SK-N-SH treated with all-trans-retinoic acid at 6 μM for 48 hours (cell line): ENCODE measurements around the gene PROM1.

Source experiments
- ATAC-seq: fragments of 200-7000 bp; cut with Tn5 transposase; 3 replicates; pipeline ENCODE4 v1.9.1; 2020; ENCODE audit warnings: mild to moderate bottlenecking, moderate library complexity
- ARNTL ChIP-seq: fragments of 450-650 bp; formaldehyde crosslinking; IDR thresholded peaks from 2 replicates; pipeline ENCODE4 v1.5.0; 2020; ENCODE audit warnings: low read depth, mild to moderate bottlenecking, moderate library complexity, borderline replicate concordance
- BACH2 ChIP-seq: fragments of 250-450 bp; sonication (Bioruptor Pico); IDR thresholded peaks from 2 replicates; pipeline ENCODE4 v1.9.0; 2021; ENCODE audit warnings: mild to moderate bottlenecking, borderline replicate concordance
- CREB5 ChIP-seq: fragments of 250-450 bp; sonication (Bioruptor Pico); IDR thresholded peaks from 2 replicates; pipeline ENCODE4 v1.5.1; 2020; ENCODE audit warnings: low read depth, mild to moderate bottlenecking, moderate library complexity
- CSDC2 ChIP-seq: fragments of 250-450 bp; sonication (Bioruptor Pico); IDR thresholded peaks from 2 replicates; pipeline ENCODE4 v1.5.0; 2020; ENCODE audit warnings: mild to moderate bottlenecking, moderate library complexity
- CSRNP3 ChIP-seq: fragments of 250-450 bp; sonication (Bioruptor Pico); IDR thresholded peaks from 2 replicates; pipeline ENCODE4 v1.5.1; 2021; ENCODE audit warnings: mild to moderate bottlenecking, moderate library complexity
- ESRRG ChIP-seq: fragments of 250-450 bp; sonication (Bioruptor Pico); IDR thresholded peaks from 2 replicates; pipeline ENCODE4 v1.6.1; 2021; ENCODE audit warnings: mild to moderate bottlenecking
- ISL1 ChIP-seq: fragments of 250-450 bp; sonication (Bioruptor Pico); IDR thresholded peaks from 2 replicates; pipeline ENCODE4 v2.1.2; 2022; ENCODE audit warnings: mild to moderate bottlenecking, moderate library complexity
- OSR1 ChIP-seq: fragments of 250-450 bp; sonication (Bioruptor Pico); IDR thresholded peaks from 2 replicates; pipeline ENCODE4 v1.8.0; 2022; ENCODE audit warnings: moderate library complexity, mild to moderate bottlenecking, inconsistent platforms
- PATZ1 ChIP-seq: fragments of 250-450 bp; sonication (Bioruptor Pico); IDR thresholded peaks from 2 replicates; pipeline ENCODE4 v1.8.0; 2020; ENCODE audit warnings: mild to moderate bottlenecking, moderate library complexity, borderline replicate concordance
- POU6F1 ChIP-seq: fragments of 250-450 bp; sonication (Bioruptor Pico); IDR thresholded peaks from 2 replicates; pipeline ENCODE4 v1.8.0; 2021; ENCODE audit warnings: low read depth, mild to moderate bottlenecking, moderate library complexity, borderline replicate concordance
- PPARA ChIP-seq: fragments of 250-450 bp; sonication (Bioruptor Pico); IDR thresholded peaks from 2 replicates; pipeline ENCODE4 v1.5.0; 2020; ENCODE audit warnings: mild to moderate bottlenecking, borderline replicate concordance
- RARB ChIP-seq: fragments of 250-450 bp; sonication (Bioruptor Pico); IDR thresholded peaks from 2 replicates; pipeline ENCODE4 v1.8.0; 2021; ENCODE audit warnings: mild to moderate bottlenecking, moderate library complexity
- SNAI2 ChIP-seq: fragments of 250-450 bp; sonication (Bioruptor Pico); IDR thresholded peaks from 2 replicates; pipeline ENCODE4 v1.5.0; 2020; ENCODE audit warnings: mild to moderate bottlenecking, moderate library complexity
- TCF4 ChIP-seq: fragments of 250-450 bp; sonication (Bioruptor Pico); IDR thresholded peaks from 2 replicates; pipeline ENCODE4 v1.8.0; 2021; ENCODE audit warnings: mild to moderate bottlenecking, moderate library complexity, borderline replicate concordance
- TOX ChIP-seq: fragments of 250-450 bp; sonication (Bioruptor Pico); IDR thresholded peaks from 2 replicates; pipeline ENCODE4 v1.8.0; 2021; ENCODE audit warnings: mild to moderate bottlenecking, moderate library complexity, borderline replicate concordance
- TSHZ2 ChIP-seq: fragments of 250-450 bp; sonication (Bioruptor Pico); IDR thresholded peaks from 2 replicates; pipeline ENCODE4 v1.5.0; 2020; ENCODE audit warnings: mild to moderate bottlenecking, moderate library complexity
- ZC3H10 ChIP-seq: fragments of 250-450 bp; sonication (Bioruptor Pico); IDR thresholded peaks from 2 replicates; pipeline ENCODE4 v1.5.1; 2021; ENCODE audit warnings: mild to moderate bottlenecking, moderate library complexity
- ZFP30 ChIP-seq: fragments of 450-650 bp; formaldehyde crosslinking; IDR thresholded peaks from 2 replicates; pipeline ENCODE4 v1.5.0; 2022; ENCODE audit warnings: mild to moderate bottlenecking, moderate library complexity
- ZNF565 ChIP-seq: fragments of 450-650 bp; formaldehyde crosslinking; conservative IDR thresholded peaks from 2 replicates; pipeline ENCODE4 v1.5.0; 2020; ENCODE audit warnings: low read depth, mild to moderate bottlenecking, moderate library complexity
- ZNF70 ChIP-seq: fragments of 450-650 bp; formaldehyde crosslinking; IDR thresholded peaks from 2 replicates; pipeline ENCODE4 v1.5.0; 2020; ENCODE audit warnings: mild to moderate bottlenecking, moderate library complexity
- ZNF8 ChIP-seq: fragments of 450-650 bp; formaldehyde crosslinking; IDR thresholded peaks from 2 replicates; pipeline ENCODE4 v1.5.0; 2020; ENCODE audit warnings: mild to moderate bottlenecking, moderate library complexity

PROM1 gene

GRCh38 chr4:16123356-16124084 is 39.7 kb upstream of the PROM1 start:
- no peak for TF ChIP-seq PATZ1 (CRISPR knock-in tag)
- no peak for TF ChIP-seq BACH2 (CRISPR knock-in tag)
- no peak for TF ChIP-seq CSDC2 (CRISPR knock-in tag)
- TF ChIP-seq ZNF8 (CRISPR knock-in tag): no peak
- TF ChIP-seq ISL1 (CRISPR knock-in tag): no peak
- no peak for TF ChIP-seq ARNTL (CRISPR knock-in tag)
- TF ChIP-seq OSR1 (CRISPR knock-in tag): no peak
- TF ChIP-seq ZNF565 (CRISPR knock-in tag): no peak
- no peak for TF ChIP-seq ZC3H10 (CRISPR knock-in tag)
- TF ChIP-seq ZFP30: no peak
- no peak for ATAC-seq

GRCh38 chr4:16122784-16123183 is 39.0 kb upstream of the PROM1 start:
- TF ChIP-seq TOX (CRISPR knock-in tag) (no peak), CREB5 (CRISPR knock-in tag) (no peak), ZFP30 (no peak), ZNF565 (CRISPR knock-in tag) (no peak), CSRNP3 (CRISPR knock-in tag) (no peak), TCF4 (CRISPR knock-in tag) (no peak), ISL1 (CRISPR knock-in tag) (no peak)
- ATAC-seq: no peak

GRCh38 chr4:16122308-16122711 is 38.5 kb upstream of the PROM1 start:
- TF ChIP-seq CSDC2 (CRISPR knock-in tag) (no peak), PATZ1 (CRISPR knock-in tag) (no peak), ISL1 (CRISPR knock-in tag) (no peak), POU6F1 (CRISPR knock-in tag) (no peak), ZNF70 (no peak), TSHZ2 (CRISPR knock-in tag) (no peak), ZNF565 (CRISPR knock-in tag) (no peak), ESRRG (CRISPR knock-in tag) (no peak), ZFP30 (no peak), TCF4 (CRISPR knock-in tag) (no peak), RARB (no peak), PPARA (CRISPR knock-in tag) (no peak), CSRNP3 (CRISPR knock-in tag) (no peak), BACH2 (CRISPR knock-in tag) (no peak), OSR1 (CRISPR knock-in tag) (no peak), CREB5 (CRISPR knock-in tag) (no peak), SNAI2 (CRISPR knock-in tag) (no peak)
- no peak for ATAC-seq
